HL-60 (cell line): Measurements from ENCODE around the gene CEACAM6.

Experiments used
- CTCF ChIP-seq: IDR thresholded peaks from one replicate; pipeline ENCODE4 v1.5.1; 2011; ENCODE audit warnings: low read length, control low read depth, inconsistent platforms; ENCODE audit not compliant: insufficient read depth
- POLR2AphosphoS5 ChIP-seq: IDR thresholded peaks from 2 replicates; pipeline ENCODE4 v1.6.1; 2012; ENCODE audit warnings: low read depth
- REST ChIP-seq: IDR thresholded peaks from 2 replicates; pipeline ENCODE4 v1.6.1; 2012; ENCODE audit warnings: low read depth; ENCODE audit not compliant: insufficient replicate concordance
- SPI1 ChIP-seq: IDR thresholded peaks from 2 replicates; pipeline ENCODE4 v1.6.1; 2012; ENCODE audit warnings: low read depth, mild to moderate bottlenecking, borderline replicate concordance

- TF ChIP-seq CTCF, result no peak
- TF ChIP-seq POLR2AphosphoS5, result no peak
- TF ChIP-seq REST, result no peak
- no peak for TF ChIP-seq SPI1
Observed at GRCh38 chr19:41734156-41734555, 21.2 kb upstream of the CEACAM6 start.
